ENCODE results near the gene KLHL7.
"Not testable (repeated sequence)": the region's sequence is repeated elsewhere in the genome, so short reads cannot be mapped to it uniquely, and the experiment has no call there.

KLHL7 gene

DNA sequence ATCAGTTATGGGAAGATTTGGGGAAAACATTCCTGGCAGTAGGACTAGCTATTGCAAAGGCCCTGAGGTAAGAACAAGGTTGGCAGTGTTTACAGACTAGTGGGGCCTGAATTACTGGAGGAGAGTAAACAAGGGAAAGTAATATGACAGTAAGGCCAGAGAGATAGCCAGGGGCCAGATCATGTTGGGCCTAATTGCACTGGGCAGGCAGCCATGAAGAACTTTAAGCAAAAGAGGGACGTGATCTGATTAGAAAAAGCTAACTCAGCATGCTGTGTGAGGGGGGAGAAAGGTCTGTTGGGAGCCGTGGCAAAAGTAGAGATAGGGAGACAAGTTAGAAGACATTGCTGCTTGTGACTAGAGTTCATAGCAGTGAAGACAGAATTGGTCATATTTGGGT lies 85.4 kb downstream of the KLHL7 start:
- TF ChIP-seq SNAI2 (CRISPR knock-in tag; IDR thresholded peaks at IDR 0.05) (no peak), TSHZ2 (CRISPR knock-in tag; IDR thresholded peaks at IDR 0.05) (peak; percentile 65; the same call in 1 of the 2 replicates), ZFP30 (CRISPR knock-in tag; IDR thresholded peaks at IDR 0.05) (no peak), ESRRG (CRISPR knock-in tag; IDR thresholded peaks at IDR 0.05) (no peak), ISL1 (CRISPR knock-in tag; IDR thresholded peaks at IDR 0.05) (peak; percentile 76), TCF4 (CRISPR knock-in tag; IDR thresholded peaks at IDR 0.05; ENCODE audit: borderline replicate concordance) (peak; percentile 63; the same call in 1 of the 2 replicates), CSDC2 (CRISPR knock-in tag; IDR thresholded peaks at IDR 0.05) (no peak), ZNF70 (CRISPR knock-in tag; IDR thresholded peaks at IDR 0.05) (peak; percentile 76), GLIS3 (CRISPR knock-in tag; IDR thresholded peaks at IDR 0.05) (no peak)
- TF ChIP-seq, protein P1, sequence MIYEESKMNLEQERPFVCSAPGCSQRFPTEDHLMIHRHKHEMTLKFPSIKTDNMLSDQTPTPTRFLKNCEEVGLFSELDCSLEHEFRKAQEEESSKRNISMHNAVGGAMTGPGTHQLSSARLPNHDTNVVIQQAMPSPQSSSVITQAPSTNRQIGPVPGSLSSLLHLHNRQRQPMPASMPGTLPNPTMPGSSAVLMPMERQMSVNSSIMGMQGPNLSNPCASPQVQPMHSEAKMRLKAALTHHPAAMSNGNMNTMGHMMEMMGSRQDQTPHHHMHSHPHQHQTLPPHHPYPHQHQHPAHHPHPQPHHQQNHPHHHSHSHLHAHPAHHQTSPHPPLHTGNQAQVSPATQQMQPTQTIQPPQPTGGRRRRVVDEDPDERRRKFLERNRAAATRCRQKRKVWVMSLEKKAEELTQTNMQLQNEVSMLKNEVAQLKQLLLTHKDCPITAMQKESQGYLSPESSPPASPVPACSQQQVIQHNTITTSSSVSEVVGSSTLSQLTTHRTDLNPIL (CRISPR knock-in tag; IDR thresholded peaks at IDR 0.05; ENCODE audit: low read depth) = no peak
- peak; percentile 49; the same call in 1 of the 3 replicates for ATAC-seq

GRCh38 chr7:23193650-23194227 lies 88.2 kb downstream of the KLHL7 start:
- not testable (repeated sequence) for ATAC-seq

DNA sequence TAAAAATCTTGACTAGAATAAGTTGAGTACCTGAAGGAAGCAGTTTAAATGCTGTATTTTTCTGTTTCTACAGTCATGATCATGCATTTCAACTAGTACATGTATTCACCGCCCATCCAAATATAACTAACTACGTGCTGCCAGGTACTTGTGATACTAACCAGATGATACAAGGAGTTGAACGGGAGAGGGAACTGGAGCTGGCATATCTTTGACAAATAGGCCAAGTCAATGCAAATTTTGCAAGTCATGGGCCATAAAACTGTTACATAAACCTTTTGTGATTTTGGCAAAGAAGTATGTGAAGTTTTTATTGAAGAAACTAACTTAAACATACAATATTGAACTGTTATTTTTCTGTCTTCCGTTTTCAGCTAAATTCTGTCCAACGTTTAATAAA lies 90.7 kb downstream of the KLHL7 start:
- no peak for TF ChIP-seq TCF4 (CRISPR knock-in tag; IDR thresholded peaks at IDR 0.05; ENCODE audit: borderline replicate concordance)
- no peak for TF ChIP-seq PATZ1 (CRISPR knock-in tag; IDR thresholded peaks at IDR 0.05; ENCODE audit: borderline replicate concordance)
- no peak for TF ChIP-seq ZFP3 (CRISPR knock-in tag; IDR thresholded peaks at IDR 0.05)
- no peak for TF ChIP-seq PPARA (CRISPR knock-in tag; IDR thresholded peaks at IDR 0.05; ENCODE audit: borderline replicate concordance)
- TF ChIP-seq TOX (CRISPR knock-in tag; IDR thresholded peaks at IDR 0.05; ENCODE audit: borderline replicate concordance) = no peak
- no peak for TF ChIP-seq ESRRG (CRISPR knock-in tag; IDR thresholded peaks at IDR 0.05)
- no peak for TF ChIP-seq ISL1 (CRISPR knock-in tag; IDR thresholded peaks at IDR 0.05)
- no peak for ATAC-seq

DNA sequence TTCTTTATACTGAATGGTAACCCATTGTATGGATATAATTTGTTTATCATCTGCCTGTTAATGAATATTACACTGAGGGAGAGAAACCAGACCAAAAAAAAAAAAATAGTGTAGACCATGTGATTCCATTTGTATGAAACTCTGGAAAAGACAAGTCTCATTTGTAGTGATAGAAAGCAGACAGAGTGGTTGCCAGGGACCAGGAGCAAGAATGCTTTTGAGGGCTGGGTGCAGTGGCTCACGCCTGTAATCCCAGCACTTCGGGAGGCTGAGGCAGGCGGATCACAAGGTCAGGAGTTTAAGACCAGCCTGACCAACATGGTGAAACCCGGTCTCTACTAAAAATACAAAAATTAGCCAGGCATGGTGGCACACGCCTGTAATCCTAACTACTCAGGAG lies 92.2 kb downstream of the KLHL7 start:
- ATAC-seq = peak; percentile 79
- TF ChIP-seq ISL1 (CRISPR knock-in tag; IDR thresholded peaks at IDR 0.05) = 0 out of 2 replicates have a peak, but pooled peaks have one; percentile 7

DNA sequence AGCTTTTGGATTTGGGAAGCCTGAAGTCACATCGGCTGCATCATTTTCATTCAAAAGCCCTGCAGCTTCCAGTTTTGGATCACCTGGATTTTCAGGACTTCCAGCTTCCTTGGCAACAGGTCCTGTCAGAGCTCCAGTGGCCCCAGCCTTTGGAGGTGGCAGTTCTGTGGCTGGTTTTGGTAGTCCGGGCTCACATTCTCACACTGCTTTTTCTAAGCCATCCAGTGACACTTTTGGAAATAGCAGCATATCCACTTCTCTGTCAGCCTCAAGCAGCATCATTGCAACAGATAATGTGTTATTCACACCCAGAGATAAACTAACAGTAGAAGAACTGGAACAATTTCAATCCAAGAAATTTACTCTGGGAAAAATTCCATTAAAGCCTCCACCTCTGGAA lies 94.7 kb downstream of the KLHL7 start:
- no peak for ATAC-seq
- no peak for TF ChIP-seq ARNTL (CRISPR knock-in tag; IDR thresholded peaks at IDR 0.05; ENCODE audit: borderline replicate concordance, low read depth)
- TF ChIP-seq ZFP3 (CRISPR knock-in tag; IDR thresholded peaks at IDR 0.05) = no peak
- TF ChIP-seq ZNF8 (CRISPR knock-in tag; IDR thresholded peaks at IDR 0.05) = no peak
- TF ChIP-seq ISL1 (CRISPR knock-in tag; IDR thresholded peaks at IDR 0.05) = no peak
- TF ChIP-seq PATZ1 (CRISPR knock-in tag; IDR thresholded peaks at IDR 0.05; ENCODE audit: borderline replicate concordance) = no peak
- no peak for TF ChIP-seq GLIS3 (CRISPR knock-in tag; IDR thresholded peaks at IDR 0.05)
- TF ChIP-seq, protein P1 (CRISPR knock-in tag; IDR thresholded peaks at IDR 0.05; ENCODE audit: low read depth) = no peak
- TF ChIP-seq ZNF70 (CRISPR knock-in tag; IDR thresholded peaks at IDR 0.05) = no peak
- no peak for TF ChIP-seq POU6F1 (CRISPR knock-in tag; IDR thresholded peaks at IDR 0.05; ENCODE audit: borderline replicate concordance, low read depth)
- TF ChIP-seq TOX (CRISPR knock-in tag; IDR thresholded peaks at IDR 0.05; ENCODE audit: borderline replicate concordance) = no peak
- TF ChIP-seq TCF4 (CRISPR knock-in tag; IDR thresholded peaks at IDR 0.05; ENCODE audit: borderline replicate concordance) = no peak
- TF ChIP-seq ZNF565 (CRISPR knock-in tag; conservative IDR thresholded peaks at IDR 0.05; ENCODE audit: low read depth) = no peak
- TF ChIP-seq OSR1 (CRISPR knock-in tag; IDR thresholded peaks at IDR 0.05) = no peak
- TF ChIP-seq ZFP30 (CRISPR knock-in tag; IDR thresholded peaks at IDR 0.05) = no peak
- no peak for TF ChIP-seq PPARA (CRISPR knock-in tag; IDR thresholded peaks at IDR 0.05; ENCODE audit: borderline replicate concordance)
- TF ChIP-seq CSDC2 (CRISPR knock-in tag; IDR thresholded peaks at IDR 0.05) = no peak
- no peak for TF ChIP-seq ZC3H10 (CRISPR knock-in tag; IDR thresholded peaks at IDR 0.05)

Data from SK-N-SH treated with all-trans-retinoic acid at 6 μM for 48 hours (cell line).